Activated naive CD4-positive, alpha-beta T cell treated with anti-CD3 and anti-CD28 coated beads, Interleukin-2, amount 10 ng/mL, durations not matched to agents 7 days and 5 days (primary cell): ENCODE data around the gene CDH12.
"Not testable (repeated sequence)": the region's sequence is repeated elsewhere in the genome, so short reads cannot be mapped to it uniquely, and the experiment has no call there.

ENCODE experiments used
- CTCF ChIA-PET: fragments of 350-600 bp; sonication (Branson Sonifier 250); formaldehyde crosslinking; loops from one replicate; lab custom pipeline; 2021; ENCODE audit warnings: antibody characterized with exemption; lab: Charles Lee
- DNase-seq: peaks from one replicate; pipeline ENCODE4 v3.0.0-alpha.2; 2020
- H3K27ac Mint-ChIP-seq: one replicate; pipeline ENCODE4 v1.8.0; 2021; ENCODE audit warnings: mild to moderate bottlenecking, moderate library complexity, mixed read lengths
- H3K27me3 Mint-ChIP-seq: one replicate; pipeline ENCODE4 v1.8.0; 2021; ENCODE audit warnings: mild to moderate bottlenecking, mixed read lengths
- H3K36me3 Mint-ChIP-seq: one replicate; pipeline ENCODE4 v1.8.0; 2021; ENCODE audit warnings: mixed read lengths
- H3K4me1 Mint-ChIP-seq: one replicate; pipeline ENCODE4 v1.8.0; 2021; ENCODE audit warnings: mixed read lengths
- H3K4me3 Mint-ChIP-seq: one replicate; pipeline ENCODE4 v1.8.0; 2021; ENCODE audit warnings: mild to moderate bottlenecking, moderate library complexity, mixed read lengths
- H3K9me3 Mint-ChIP-seq: one replicate; pipeline ENCODE4 v1.8.0; 2021; ENCODE audit warnings: mixed read lengths

The CDH12 gene

DNA sequence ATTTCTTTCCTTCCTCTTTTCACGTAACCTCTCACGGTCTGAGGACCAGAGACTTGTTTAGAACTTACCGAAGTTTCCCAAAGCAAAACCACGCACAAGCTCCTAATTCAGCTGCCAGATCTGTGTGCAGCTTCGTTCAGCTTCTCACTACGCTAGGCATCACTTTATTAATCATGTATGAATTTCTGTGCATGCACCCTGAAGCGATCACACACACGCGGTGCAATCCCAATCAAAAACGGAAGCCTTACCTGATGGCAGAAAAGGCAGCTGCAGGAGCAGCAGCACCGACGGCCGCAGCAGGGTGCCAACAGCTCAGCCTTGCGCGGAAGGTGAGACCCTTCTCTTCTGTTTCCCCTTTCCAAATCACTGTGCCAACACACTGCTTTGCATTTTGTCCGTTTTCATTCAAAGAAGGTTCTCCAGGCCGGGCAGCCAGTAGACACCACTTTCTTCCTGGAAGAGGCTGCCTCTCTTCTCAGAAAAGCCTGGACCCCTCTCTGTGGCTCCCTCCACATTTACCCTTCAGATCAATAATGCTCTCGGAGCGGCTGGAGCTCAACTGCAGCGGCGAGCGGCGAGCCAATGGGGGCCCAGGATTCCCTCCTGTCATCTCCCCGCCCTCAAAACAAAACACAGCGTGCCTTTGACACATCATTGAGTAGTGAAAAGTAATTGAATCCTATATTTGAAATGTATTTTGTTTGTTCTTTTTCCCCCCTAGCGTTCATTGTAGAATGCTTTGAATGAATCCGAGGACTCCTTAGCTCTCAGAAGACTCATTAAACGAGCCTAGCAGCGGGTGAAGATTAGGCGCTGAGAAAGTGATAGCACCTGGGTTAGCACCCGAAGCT, at the start of gene CDH12:
Gene CDH12, minus strand, starts transcription at position 538 of the 854 bp plus-strand sequence.
- H3K9me3 Mint-ChIP-seq: no peaks in the 10 kb centered on the region
- no peaks in the 10 kb centered on the region for H3K36me3 Mint-ChIP-seq
- CTCF ChIA-PET: no interaction called here
- peak within 1 kb of the TSS; percentile 39 for H3K4me3 Mint-ChIP-seq
- H3K4me1 Mint-ChIP-seq: peaks cover 2% of the 10 kb centered on the region
- DNase-seq: no peak
- no peak within 1 kb of the TSS for H3K27ac Mint-ChIP-seq
- peaks cover 6% of the 10 kb centered on the region for H3K27me3 Mint-ChIP-seq

DNA sequence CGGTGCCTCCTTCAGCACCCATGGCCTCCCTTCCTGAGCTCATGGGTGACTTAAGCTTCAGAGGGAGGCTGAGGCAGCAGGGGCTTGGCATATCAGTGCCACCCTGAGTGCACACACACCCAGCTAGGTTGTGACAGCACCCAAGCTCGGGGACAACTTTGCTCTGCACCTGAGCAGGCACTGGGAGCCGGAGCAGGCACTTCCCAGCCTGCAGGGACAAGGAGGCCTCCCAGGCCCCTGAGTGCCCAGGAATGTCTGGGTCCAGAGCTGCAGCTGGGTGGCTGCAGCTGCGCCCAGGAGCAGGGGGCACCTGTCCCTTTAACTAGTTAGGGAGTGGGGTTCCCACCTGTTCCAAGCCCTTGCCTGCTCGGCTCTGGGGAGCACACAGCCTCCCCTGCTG, 48.7 kb upstream of the CDH12 start:
- Mint-ChIP-seq H3K27ac (no peak overlapping the region), H3K4me3 (no peak overlapping the region), H3K9me3 (peaks cover 4% of the 10 kb centered on the region), H3K36me3 (no peaks in the 10 kb centered on the region), H3K27me3 (no peaks in the 10 kb centered on the region), H3K4me1 (no peaks in the 10 kb centered on the region)
- no peak for DNase-seq
- CTCF ChIA-PET: no interaction called here

- no peak for DNase-seq
- H3K27ac Mint-ChIP-seq: no peak overlapping the region
- no peak overlapping the region for H3K4me3 Mint-ChIP-seq
- no peaks in the 10 kb centered on the region for H3K4me1 Mint-ChIP-seq
- no peaks in the 10 kb centered on the region for H3K36me3 Mint-ChIP-seq
- CTCF ChIA-PET: no interaction called here
- H3K9me3 Mint-ChIP-seq: peaks cover 4% of the 10 kb centered on the region
- no peaks in the 10 kb centered on the region for H3K27me3 Mint-ChIP-seq
Measured at GRCh38 chr5:22900801-22901310, 47.7 kb upstream of the CDH12 start.

DNA sequence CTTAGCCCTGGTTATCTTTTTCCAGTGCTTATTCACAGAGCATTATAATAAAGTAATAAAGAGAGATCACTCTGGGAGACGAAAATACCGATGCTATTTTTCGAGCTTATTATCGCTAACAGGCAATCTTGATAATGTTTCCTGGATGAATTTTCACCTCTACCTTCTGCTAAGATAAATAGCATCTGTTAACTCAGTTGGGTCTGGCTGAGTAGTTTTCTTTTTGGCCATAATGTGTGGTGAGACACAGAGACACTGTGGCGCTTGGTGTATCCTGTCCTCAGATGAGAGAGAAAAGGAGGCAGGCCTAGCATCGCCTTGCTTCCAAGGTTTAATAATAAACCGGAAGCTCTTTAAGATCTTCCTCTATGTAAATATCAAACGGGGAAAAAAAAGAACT, 46.2 kb upstream of the CDH12 start:
- H3K4me1 Mint-ChIP-seq: no peaks in the 10 kb centered on the region
- no peaks in the 10 kb centered on the region for H3K27me3 Mint-ChIP-seq
- DNase-seq: no peak
- H3K36me3 Mint-ChIP-seq: no peaks in the 10 kb centered on the region
- CTCF ChIA-PET: no interaction called here
- no peak overlapping the region for H3K4me3 Mint-ChIP-seq
- peaks cover 5% of the 10 kb centered on the region for H3K9me3 Mint-ChIP-seq
- H3K27ac Mint-ChIP-seq: no peak overlapping the region

- Mint-ChIP-seq H3K9me3 (peaks cover 6% of the 10 kb centered on the region), H3K4me3 (no peak overlapping the region), H3K36me3 (no peaks in the 10 kb centered on the region), H3K27ac (no peak overlapping the region), H3K27me3 (no peaks in the 10 kb centered on the region), H3K4me1 (no peaks in the 10 kb centered on the region)
- CTCF ChIA-PET: no interaction called here
- no peak for DNase-seq
Measured at GRCh38 chr5:22896152-22896551, 43.0 kb upstream of the CDH12 start.

- no peaks in the 10 kb centered on the region for H3K27me3 Mint-ChIP-seq
- no peaks in the 10 kb centered on the region for H3K4me1 Mint-ChIP-seq
- no peak overlapping the region for H3K4me3 Mint-ChIP-seq
- CTCF ChIA-PET: no interaction called here
- no peaks in the 10 kb centered on the region for H3K36me3 Mint-ChIP-seq
- peaks cover 4% of the 10 kb centered on the region for H3K9me3 Mint-ChIP-seq
- H3K27ac Mint-ChIP-seq: no peak overlapping the region
- no peak for DNase-seq
Measured at GRCh38 chr5:22892441-22892840, 39.3 kb upstream of the CDH12 start.

GRCh38 chr5:22889720-22890119, 36.6 kb upstream of the CDH12 start:
- peaks cover 5% of the 10 kb centered on the region for H3K9me3 Mint-ChIP-seq
- CTCF ChIA-PET: no interaction called here
- no peaks in the 10 kb centered on the region for H3K27me3 Mint-ChIP-seq
- no peaks in the 10 kb centered on the region for H3K4me1 Mint-ChIP-seq
- no peak overlapping the region for H3K27ac Mint-ChIP-seq
- no peak for DNase-seq
- H3K36me3 Mint-ChIP-seq: no peaks in the 10 kb centered on the region
- H3K4me3 Mint-ChIP-seq: no peak overlapping the region

DNA sequence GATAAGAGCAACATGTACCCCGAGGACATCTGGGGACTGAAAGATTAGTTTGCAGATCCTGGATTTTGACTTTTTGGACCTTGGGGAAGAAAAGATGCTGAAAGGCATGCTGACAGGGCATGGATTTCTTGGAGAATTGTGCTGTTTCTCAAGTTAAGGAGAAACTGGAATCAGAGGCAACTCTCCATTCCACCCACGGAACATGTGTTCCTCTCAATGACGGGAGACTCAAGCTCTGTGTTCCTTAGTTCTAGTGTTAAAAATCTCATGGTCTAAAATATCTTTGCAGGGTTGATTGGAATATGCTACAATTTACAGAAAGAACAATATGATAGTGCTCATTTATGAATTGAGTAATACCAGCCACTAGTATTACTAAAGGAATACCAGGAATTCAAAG, 34.4 kb upstream of the CDH12 start:
- H3K27ac Mint-ChIP-seq: no peak overlapping the region
- no peak for DNase-seq
- H3K9me3 Mint-ChIP-seq: peaks cover 5% of the 10 kb centered on the region
- H3K27me3 Mint-ChIP-seq: no peaks in the 10 kb centered on the region
- no peaks in the 10 kb centered on the region for H3K4me1 Mint-ChIP-seq
- CTCF ChIA-PET: no interaction called here
- no peak overlapping the region for H3K4me3 Mint-ChIP-seq
- H3K36me3 Mint-ChIP-seq: no peaks in the 10 kb centered on the region

GRCh38 chr5:22858911-22859310, 5.8 kb upstream of the CDH12 start:
- H3K4me3 Mint-ChIP-seq, H3K27me3 Mint-ChIP-seq, H3K36me3 Mint-ChIP-seq, H3K27ac Mint-ChIP-seq, H3K9me3 Mint-ChIP-seq, DNase-seq, CTCF ChIA-PET, H3K4me1 Mint-ChIP-seq: not testable (repeated sequence)

DNA sequence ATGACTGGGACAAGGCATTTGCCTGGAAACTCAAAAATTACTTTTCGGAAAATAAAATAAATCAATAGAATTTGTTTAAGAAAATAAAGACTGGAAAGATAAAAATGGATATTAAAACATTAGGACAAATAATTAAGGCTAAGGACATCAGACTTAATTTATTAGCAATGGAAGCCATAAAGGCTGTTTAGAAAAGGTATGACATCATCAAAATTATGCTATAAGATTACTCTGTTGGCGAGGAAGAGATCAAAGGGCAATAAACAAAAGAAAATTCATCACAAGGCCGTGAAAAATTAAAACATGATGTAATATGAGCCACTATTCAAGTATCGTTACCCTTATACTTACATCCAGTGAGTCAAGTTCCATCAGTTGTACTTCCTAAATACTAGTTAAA, 2.7 kb upstream of the CDH12 start:
- H3K4me1 Mint-ChIP-seq: peaks cover 2% of the 10 kb centered on the region
- H3K9me3 Mint-ChIP-seq: peaks cover 3% of the 10 kb centered on the region
- H3K27me3 Mint-ChIP-seq: peaks cover 6% of the 10 kb centered on the region
- no peaks in the 10 kb centered on the region for H3K36me3 Mint-ChIP-seq
- no peak overlapping the region for H3K27ac Mint-ChIP-seq
- CTCF ChIA-PET: no interaction called here
- no peak overlapping the region for H3K4me3 Mint-ChIP-seq
- DNase-seq: no peak

- CTCF ChIA-PET: no interaction called here
- peaks cover 2% of the 10 kb centered on the region for H3K4me1 Mint-ChIP-seq
- H3K27ac Mint-ChIP-seq: no peak overlapping the region
- DNase-seq: no peak
- H3K4me3 Mint-ChIP-seq: no peak overlapping the region
- H3K27me3 Mint-ChIP-seq: peaks cover 6% of the 10 kb centered on the region
- no peaks in the 10 kb centered on the region for H3K36me3 Mint-ChIP-seq
- no peaks in the 10 kb centered on the region for H3K9me3 Mint-ChIP-seq
Measured at GRCh38 chr5:22850981-22851380, 2.2 kb downstream of the CDH12 start.

GRCh38 chr5:22846693-22847092, 6.5 kb downstream of the CDH12 start:
- Mint-ChIP-seq H3K4me1 (no peaks in the 10 kb centered on the region), H3K27ac (no peak overlapping the region), H3K9me3 (peaks cover 5% of the 10 kb centered on the region), H3K4me3 (no peak overlapping the region), H3K36me3 (no peaks in the 10 kb centered on the region), H3K27me3 (no peaks in the 10 kb centered on the region)
- CTCF ChIA-PET: no interaction called here
- no peak for DNase-seq

DNA sequence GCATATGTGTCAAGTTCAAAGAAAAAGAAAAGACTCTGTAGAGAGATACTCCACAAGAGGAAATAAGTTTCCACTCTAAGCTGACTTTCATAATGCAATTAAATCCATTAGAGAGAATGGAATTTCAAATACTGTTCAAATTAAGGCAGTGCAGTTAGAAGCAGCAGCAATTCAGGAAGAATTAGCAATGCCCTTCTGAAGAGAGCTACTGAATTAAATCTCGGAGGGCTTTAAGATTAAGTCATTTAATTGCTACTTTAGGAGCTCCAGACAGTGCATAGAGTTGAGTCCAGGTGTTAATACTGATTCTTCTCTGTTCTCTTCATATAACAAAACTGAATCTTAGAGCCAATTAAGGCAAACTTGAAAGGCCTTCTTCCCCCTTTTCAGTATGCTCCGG, 8.5 kb downstream of the CDH12 start:
- Mint-ChIP-seq H3K9me3 (peaks cover 13% of the 10 kb centered on the region), H3K4me3 (no peak overlapping the region), H3K27ac (no peak overlapping the region), H3K36me3 (no peaks in the 10 kb centered on the region), H3K27me3 (no peaks in the 10 kb centered on the region), H3K4me1 (no peaks in the 10 kb centered on the region)
- CTCF ChIA-PET: no interaction called here
- DNase-seq: no peak

DNA sequence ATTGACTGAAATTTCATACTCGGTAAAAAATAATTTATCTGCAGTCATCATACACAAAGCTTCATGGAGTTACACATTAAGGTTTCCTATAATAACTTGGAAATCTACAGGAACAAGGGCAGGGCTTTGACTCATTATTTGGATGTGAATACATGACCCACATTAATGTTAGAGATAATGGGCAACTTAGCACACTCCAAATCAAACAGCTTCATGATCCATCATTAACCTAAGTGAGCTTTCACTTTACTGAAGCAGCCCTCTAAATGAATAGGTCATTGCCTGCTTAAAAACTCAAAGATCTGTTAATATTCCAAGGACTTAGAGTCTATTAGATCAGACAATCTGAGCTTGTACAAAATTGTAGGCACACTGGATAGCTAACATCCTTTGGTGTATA, 9.0 kb downstream of the CDH12 start:
- CTCF ChIA-PET: no interaction called here
- no peak for DNase-seq
- no peaks in the 10 kb centered on the region for H3K27me3 Mint-ChIP-seq
- no peak overlapping the region for H3K27ac Mint-ChIP-seq
- H3K4me1 Mint-ChIP-seq: no peaks in the 10 kb centered on the region
- H3K4me3 Mint-ChIP-seq: no peak overlapping the region
- H3K36me3 Mint-ChIP-seq: no peaks in the 10 kb centered on the region
- peaks cover 13% of the 10 kb centered on the region for H3K9me3 Mint-ChIP-seq

GRCh38 chr5:22842574-22842973, 10.6 kb downstream of the CDH12 start:
- Mint-ChIP-seq H3K27me3 (no peaks in the 10 kb centered on the region), H3K27ac (no peak overlapping the region), H3K4me1 (no peaks in the 10 kb centered on the region), H3K4me3 (no peak overlapping the region), H3K36me3 (no peaks in the 10 kb centered on the region), H3K9me3 (peaks cover 13% of the 10 kb centered on the region)
- CTCF ChIA-PET: no interaction called here
- no peak for DNase-seq
